SK-N-SH (cell line): ENCODE results near the gene TCP10L. TPM values are rescaled to one million over a fixed set of nuclear protein-coding genes. Genes with fewer than 3 reads are reported as not detected.

Experiments
- CTCF ChIA-PET: fragments of 300-600, 350-600 bp; formaldehyde crosslinking; extraction: SDS; loops from one replicate; lab custom pipeline; 2021; lab: Yijun Ruan, JAX
- POLR2A ChIA-PET: fragments of 350-600 bp; sonication (Branson Sonifier 250); formaldehyde crosslinking; extraction: SDS; loops from one replicate; lab custom pipeline; 2020; ENCODE audit warnings: antibody characterized with exemption, inconsistent platforms; lab: Yijun Ruan, JAX
- DNase-seq: peaks from one replicate; pipeline ENCODE4 v3.0.0; 2012
- H2AFZ ChIP-seq: fragments of 200-600 bp; sonication (generic); 2 replicates; pipeline ENCODE4 v1.8.1; 2016; ENCODE audit warnings: antibody characterized with exemption, mild to moderate bottlenecking, low read depth
- H3F3A ChIP-seq: fragments of 200-600 bp; sonication (generic); replicated peaks from 2 replicates; pipeline ENCODE3; 2016; ENCODE audit warnings: antibody characterized with exemption, mild to moderate bottlenecking; ENCODE audit not compliant: insufficient read depth
- H3K27ac ChIP-seq, 2 experiments: fragments of 200-500 bp in 1 of 2; fragments of 200-600 bp in 1 of 2; sonication (Bioruptor generic) in 1 of 2; sonication (generic), shearing (Covaris generic) in 1 of 2; 2 replicates each; pipeline versions ENCODE4 v1.5.1 to v1.6.1; 2014 to 2016; ENCODE audit warnings: low read depth in 2 of 2, inconsistent platforms in 1 of 2, low read length in 1 of 2, mild to moderate bottlenecking in 1 of 2, mixed read lengths in 1 of 2
- H3K27me3 ChIP-seq: fragments of 200-600 bp; sonication (generic), shearing (Covaris generic); 2 replicates; pipeline ENCODE4 v1.6.1; 2016; ENCODE audit warnings: mixed run types; ENCODE audit not compliant: insufficient read depth
- H3K36me3 ChIP-seq, 2 experiments: fragments of 200-500 bp in 1 of 2; fragments of 200-600 bp in 1 of 2; sonication (Bioruptor generic) in 1 of 2; sonication (generic) in 1 of 2; replicated peaks in 1 of 2; 2 replicates each; pipeline versions ENCODE3 to v1.5.1; 2014 to 2016; ENCODE audit warnings: low read length in 1 of 2, mild to moderate bottlenecking in 1 of 2; ENCODE audit not compliant: insufficient read depth in 2 of 2, control insufficient read depth in 1 of 2
- H3K4me1 ChIP-seq, 2 experiments: fragments of 200-500 bp in 1 of 2; fragments of 200-600 bp in 1 of 2; sonication (Bioruptor generic) in 1 of 2; sonication (generic), shearing (Covaris generic) in 1 of 2; 2 replicates each; pipeline versions ENCODE4 v1.5.1 to v1.6.1; 2014 to 2016; ENCODE audit warnings: low read depth in 1 of 2, low read length in 1 of 2, mixed run types in 1 of 2; ENCODE audit not compliant: insufficient read depth in 2 of 2, control insufficient read depth in 1 of 2
- H3K4me2 ChIP-seq: fragments of 200-600 bp; sonication (generic), shearing (Covaris generic); 2 replicates; pipeline ENCODE4 v1.6.1; 2017; ENCODE audit warnings: mixed run types
- H3K4me3 ChIP-seq, 2 experiments: fragments of 200-500 bp in 1 of 2; fragments of 200-600 bp in 1 of 2; sonication (Bioruptor generic) in 1 of 2; sonication (generic), shearing (Covaris generic) in 1 of 2; 2 replicates each; pipeline versions ENCODE4 v1.5.1 to v1.8.1; 2014 to 2016; ENCODE audit warnings: low read depth in 2 of 2, inconsistent platforms in 1 of 2, low read length in 1 of 2, mild to moderate bottlenecking in 1 of 2, mixed read lengths in 1 of 2, moderate library complexity in 1 of 2
- H3K79me2 ChIP-seq: fragments of 200-600 bp; sonication (generic); 2 replicates; pipeline ENCODE4 v1.8.1; 2017; ENCODE audit warnings: mild to moderate bottlenecking; ENCODE audit not compliant: insufficient read depth
- H3K9ac ChIP-seq: fragments of 200-600 bp; sonication (generic); 2 replicates; pipeline ENCODE4 v1.6.1; 2017; ENCODE audit warnings: mixed run types
- H3K9me2 ChIP-seq: fragments of 200-600 bp; sonication (generic); 2 replicates; pipeline ENCODE4 v1.6.1; 2017; ENCODE audit warnings: mixed run types
- H3K9me3 ChIP-seq: fragments of 200-600 bp; sonication (generic); 2 replicates; pipeline ENCODE4 v1.6.1; 2017; ENCODE audit warnings: mixed run types, mild to moderate bottlenecking, moderate library complexity
- H4K20me1 ChIP-seq: fragments of 200-600 bp; sonication (generic); 2 replicates; pipeline ENCODE4 v1.6.1; 2017; ENCODE audit warnings: mild to moderate bottlenecking, mixed run types; ENCODE audit not compliant: insufficient read depth
- ELF1 ChIP-seq: IDR thresholded peaks from 2 replicates; pipeline ENCODE4 v1.4.0; 2012
- EP300 ChIP-seq, 2 experiments: IDR thresholded peaks; 2 replicates each; pipeline versions ENCODE4 v1.4.0 to v1.6.1; 2012; ENCODE audit warnings: borderline replicate concordance in 1 of 2, low read depth in 1 of 2, low read length in 1 of 2
- FOSL2 ChIP-seq: IDR thresholded peaks from 2 replicates; pipeline ENCODE4 v1.4.0; 2012; ENCODE audit warnings: low read depth, mild to moderate bottlenecking, moderate library complexity, borderline replicate concordance
- GABPA ChIP-seq: IDR thresholded peaks from 2 replicates; pipeline ENCODE4 v1.4.0; 2012; ENCODE audit warnings: low read depth, mild to moderate bottlenecking
- GATA2 ChIP-seq: sonication (generic); formaldehyde crosslinking; IDR thresholded peaks from 2 replicates; pipeline ENCODE4 v1.5.0; 2020; ENCODE audit warnings: mild to moderate bottlenecking, missing genetic modification reagents
- MXI1 ChIP-seq: IDR thresholded peaks from 2 replicates; pipeline ENCODE4 v1.6.1; 2012; ENCODE audit warnings: mild to moderate bottlenecking, low read depth, low read length, improper control_type of control experiment
- NFIC ChIP-seq: IDR thresholded peaks from 2 replicates; pipeline ENCODE4 v1.4.0; 2012; ENCODE audit warnings: borderline replicate concordance
- POLR2AphosphoS5 ChIP-seq: IDR thresholded peaks from 2 replicates; pipeline ENCODE4 v1.6.1; 2012; ENCODE audit warnings: low read depth, low read length
- RFX5 ChIP-seq: IDR thresholded peaks from 2 replicates; pipeline ENCODE4 v1.6.1; 2012; ENCODE audit warnings: mild to moderate bottlenecking, improper control_type of control experiment, low read length
- RXRA ChIP-seq: IDR thresholded peaks from 2 replicates; pipeline ENCODE4 v1.4.0; 2012; ENCODE audit warnings: low read depth, mild to moderate bottlenecking, borderline replicate concordance
- SMC3 ChIP-seq: IDR thresholded peaks from 2 replicates; pipeline ENCODE4 v1.6.1; 2012; ENCODE audit warnings: low read depth, low read length, improper control_type of control experiment
- TEAD4 ChIP-seq: IDR thresholded peaks from 2 replicates; pipeline ENCODE4 v1.4.0; 2012; ENCODE audit warnings: mild to moderate bottlenecking, borderline replicate concordance; ENCODE audit not compliant: insufficient read depth
- WGBS: methylation state at CpG from one replicate; pipeline ENCODE4 v1.1.6; 2017; ENCODE audit warnings: low lambda C conversion rate; 5-methylcytosine and 5-hydroxymethylcytosine counted together
- polyA plus RNA-seq, 3 experiments: library from polyadenylated mRNA; depleted of rRNA; stranded (reverse); fragments of >200 nt; gene quantifications; 2 replicates each; pipeline ENCODE4 v1.2.3, GENCODE V29; 2012
- TF ChIP-seq, protein P1 (sequence below): IDR thresholded peaks from 2 replicates; pipeline ENCODE4 v1.6.1; 2012; ENCODE audit warnings: mild to moderate bottlenecking, low read depth, low read length, moderate library complexity
- TF ChIP-seq, protein P2 (sequence below): IDR thresholded peaks from 2 replicates; pipeline ENCODE4 v1.4.0; 2012; ENCODE audit warnings: low read depth, borderline replicate concordance
- TF ChIP-seq, protein P3 (sequence below): fragments of 150-350 bp; IDR thresholded peaks from 2 replicates; pipeline ENCODE4 v1.6.1; 2017; ENCODE audit warnings: antibody characterized with exemption, low read length, low read depth, borderline replicate concordance
- TF ChIP-seq, protein P4 (sequence below): IDR thresholded peaks from 2 replicates; pipeline ENCODE4 v1.4.0; 2012; ENCODE audit warnings: low read depth, borderline replicate concordance

Gene TCP10L
- polyA plus RNA-seq, 1 of the 3 experiments (the other 2 are of a cell fraction): 0.33 TPM

DNA sequence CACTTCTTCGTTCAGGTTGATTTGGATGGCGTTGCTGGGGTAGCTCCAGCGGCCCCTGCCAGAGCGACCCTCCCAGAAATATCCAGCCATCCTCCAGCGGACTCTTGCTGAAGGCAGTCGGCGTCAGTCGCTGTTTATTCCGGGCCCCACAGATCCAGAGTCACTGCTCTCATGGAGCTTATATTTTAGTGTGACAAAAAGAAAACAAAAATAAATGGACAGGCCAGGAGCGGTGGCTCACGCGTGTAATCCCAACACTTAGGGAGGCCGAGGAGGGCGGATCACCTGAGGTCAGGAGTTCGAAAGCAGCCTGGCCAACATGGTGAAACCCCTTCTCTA lies 27.6 kb upstream of the TCP10L start:
- Histone ChIP-seq H3K4me2 (peak overlapping the region; percentile 97), H3K36me3 (peaks cover 8 to 11% of the 10 kb centered on the region in 2 experiments), H3K27ac (peak overlapping the region; percentile 98 to 100), H3F3A (peaks cover 25% of the 10 kb centered on the region), H3K79me2 (peaks cover 31% of the 10 kb centered on the region), H2AFZ (peak overlapping the region; percentile 97), H3K9me2 (no peaks in the 10 kb centered on the region), H3K4me1 (peaks cover 3 to 8% of the 10 kb centered on the region in 2 experiments; a peak in 3 of 4 replicates), H4K20me1 (no peaks in the 10 kb centered on the region), H3K9me3 (no peaks in the 10 kb centered on the region), H3K27me3 (no peaks in the 10 kb centered on the region)
- DNase-seq: no peak
- under 1% methylated on average over 15 of the region's 15 CpGs for WGBS
- TF ChIP-seq MXI1: no peak
- TF ChIP-seq TEAD4: 0 out of 2 replicates have a peak, but pooled peaks have one; percentile 6
- TF ChIP-seq, all 33 proteins: peak for 1
- POLR2A ChIA-PET: interaction anchor here (0.8 to 1.6 kb wide), 3 partner anchors 12 to 115 kb away, joined by 3 to 5 read pairs (median 4); partner anchors contain the start of gene SYNJ1
- Histone ChIP-seq H3K4me3 (peak overlapping the region; percentile 90 to 98), H3K9ac (peak overlapping the region; percentile 97)
- CTCF ChIA-PET: interaction anchor here (0.6 to 3.0 kb wide), 5 partner anchors 12 to 242 kb away, joined by 3 to 18 read pairs (median 3); no protein-coding TSS in a partner anchor

DNA sequence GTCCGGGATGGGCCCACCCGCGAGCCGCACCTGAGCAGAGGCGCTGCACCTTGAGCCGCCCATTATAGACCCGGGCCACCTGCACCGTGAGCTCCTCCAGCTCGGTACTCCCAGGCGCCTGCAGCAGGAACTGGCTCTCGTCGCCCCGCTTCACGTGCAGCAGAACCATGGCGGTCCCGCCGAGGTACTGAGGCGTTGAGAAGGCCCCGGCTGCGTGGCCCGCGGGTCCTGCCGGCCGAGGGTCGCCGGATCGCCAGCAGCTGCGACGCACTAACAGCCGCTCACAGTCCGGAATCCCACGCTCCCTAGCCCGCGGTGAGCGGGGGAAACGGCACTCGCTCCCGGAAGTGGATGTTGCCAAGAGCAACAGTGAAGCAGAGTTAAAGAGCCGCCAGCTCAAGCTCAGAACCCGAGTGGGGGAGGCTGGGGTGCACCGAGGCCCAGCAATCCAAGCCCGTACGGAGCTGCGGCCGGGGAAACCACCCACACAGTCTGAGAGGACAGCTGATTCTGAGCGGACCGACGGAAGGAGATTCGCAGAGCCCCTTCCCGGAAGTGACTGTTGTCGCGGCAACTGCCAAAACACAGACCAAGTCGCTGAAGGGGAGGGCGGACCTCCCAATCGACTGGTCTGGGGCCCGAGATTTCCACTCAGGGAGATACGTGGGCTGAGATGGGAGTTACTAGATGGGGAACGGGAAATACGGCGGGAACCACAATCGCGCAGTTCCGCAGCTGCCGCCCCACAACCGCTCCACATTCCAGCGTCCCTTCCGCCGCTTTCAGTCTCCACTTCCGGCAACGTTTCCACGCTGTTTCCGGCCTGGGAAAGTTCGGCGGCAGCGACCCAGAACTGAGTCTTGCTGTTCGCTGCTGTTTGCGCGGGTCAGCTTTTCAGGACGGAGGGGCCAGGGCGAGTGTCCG lies 27.0 kb upstream of the TCP10L start, which contains the start of gene CFAP298:
Gene CFAP298, minus strand, starts transcription at position 303 of the 924 bp plus-strand sequence. Its CDS starts 134 bp downstream, at position 169.
- Histone ChIP-seq H3K79me2 (peaks cover 31% of the 10 kb centered on the region), H3K36me3 (peaks cover 13 to 17% of the 10 kb centered on the region in 2 experiments), H3K27ac (peak within 1 kb of the TSS; percentile 98 to 100), H4K20me1 (no peaks in the 10 kb centered on the region), H2AFZ (peak within 1 kb of the TSS; percentile 97), H3K4me1 (peaks cover 3 to 8% of the 10 kb centered on the region in 2 experiments; a peak in 3 of 4 replicates), H3K4me3 (peak within 1 kb of the TSS; percentile 90 to 98), H3K9ac (peak within 1 kb of the TSS; percentile 97), H3F3A (peaks cover 25% of the 10 kb centered on the region), H3K9me3 (no peaks in the 10 kb centered on the region), H3K4me2 (peak within 1 kb of the TSS; percentile 97), H3K27me3 (no peaks in the 10 kb centered on the region), H3K9me2 (no peaks in the 10 kb centered on the region)
- ChIA-PET CTCF (interaction anchor here (0.6 to 3.0 kb wide), 6 partner anchors 12 to 241 kb away, joined by 3 to 18 read pairs (median 3); partner anchors contain the start of gene SYNJ1), POLR2A (interaction anchor here (0.6 to 1.6 kb wide), 4 partner anchors 11 to 159 kb away, joined by 3 to 5 read pairs (median 4); partner anchors contain the start of genes PAXBP1 and SYNJ1)
- under 1% methylated on average over 36 of the region's 81 CpGs for WGBS
- peak; percentile 90 for DNase-seq
- no peak; a peak in 1 of 4 replicates for TF ChIP-seq EP300 (IDR thresholded peaks at IDR 0.05; ENCODE audit: borderline replicate concordance in 1 of 2, low read depth in 1 of 2, low read length in 1 of 2)
- peak; percentile 83 for TF ChIP-seq MXI1
- peak; percentile 87 for TF ChIP-seq ELF1
- TF ChIP-seq POLR2AphosphoS5: peak; percentile 90
- no peak for TF ChIP-seq SMC3
- TF ChIP-seq TEAD4: 0 out of 2 replicates have a peak, but pooled peaks have one; percentile 51
- no peak for TF ChIP-seq FOSL2
- TF ChIP-seq RXRA: no peak
- TF ChIP-seq GABPA: peak; percentile 94
- TF ChIP-seq, protein P1, sequence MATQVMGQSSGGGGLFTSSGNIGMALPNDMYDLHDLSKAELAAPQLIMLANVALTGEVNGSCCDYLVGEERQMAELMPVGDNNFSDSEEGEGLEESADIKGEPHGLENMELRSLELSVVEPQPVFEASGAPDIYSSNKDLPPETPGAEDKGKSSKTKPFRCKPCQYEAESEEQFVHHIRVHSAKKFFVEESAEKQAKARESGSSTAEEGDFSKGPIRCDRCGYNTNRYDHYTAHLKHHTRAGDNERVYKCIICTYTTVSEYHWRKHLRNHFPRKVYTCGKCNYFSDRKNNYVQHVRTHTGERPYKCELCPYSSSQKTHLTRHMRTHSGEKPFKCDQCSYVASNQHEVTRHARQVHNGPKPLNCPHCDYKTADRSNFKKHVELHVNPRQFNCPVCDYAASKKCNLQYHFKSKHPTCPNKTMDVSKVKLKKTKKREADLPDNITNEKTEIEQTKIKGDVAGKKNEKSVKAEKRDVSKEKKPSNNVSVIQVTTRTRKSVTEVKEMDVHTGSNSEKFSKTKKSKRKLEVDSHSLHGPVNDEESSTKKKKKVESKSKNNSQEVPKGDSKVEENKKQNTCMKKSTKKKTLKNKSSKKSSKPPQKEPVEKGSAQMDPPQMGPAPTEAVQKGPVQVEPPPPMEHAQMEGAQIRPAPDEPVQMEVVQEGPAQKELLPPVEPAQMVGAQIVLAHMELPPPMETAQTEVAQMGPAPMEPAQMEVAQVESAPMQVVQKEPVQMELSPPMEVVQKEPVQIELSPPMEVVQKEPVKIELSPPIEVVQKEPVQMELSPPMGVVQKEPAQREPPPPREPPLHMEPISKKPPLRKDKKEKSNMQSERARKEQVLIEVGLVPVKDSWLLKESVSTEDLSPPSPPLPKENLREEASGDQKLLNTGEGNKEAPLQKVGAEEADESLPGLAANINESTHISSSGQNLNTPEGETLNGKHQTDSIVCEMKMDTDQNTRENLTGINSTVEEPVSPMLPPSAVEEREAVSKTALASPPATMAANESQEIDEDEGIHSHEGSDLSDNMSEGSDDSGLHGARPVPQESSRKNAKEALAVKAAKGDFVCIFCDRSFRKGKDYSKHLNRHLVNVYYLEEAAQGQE: peak; percentile 62; the same call in 1 of the 2 replicates
- TF ChIP-seq, protein P2, sequence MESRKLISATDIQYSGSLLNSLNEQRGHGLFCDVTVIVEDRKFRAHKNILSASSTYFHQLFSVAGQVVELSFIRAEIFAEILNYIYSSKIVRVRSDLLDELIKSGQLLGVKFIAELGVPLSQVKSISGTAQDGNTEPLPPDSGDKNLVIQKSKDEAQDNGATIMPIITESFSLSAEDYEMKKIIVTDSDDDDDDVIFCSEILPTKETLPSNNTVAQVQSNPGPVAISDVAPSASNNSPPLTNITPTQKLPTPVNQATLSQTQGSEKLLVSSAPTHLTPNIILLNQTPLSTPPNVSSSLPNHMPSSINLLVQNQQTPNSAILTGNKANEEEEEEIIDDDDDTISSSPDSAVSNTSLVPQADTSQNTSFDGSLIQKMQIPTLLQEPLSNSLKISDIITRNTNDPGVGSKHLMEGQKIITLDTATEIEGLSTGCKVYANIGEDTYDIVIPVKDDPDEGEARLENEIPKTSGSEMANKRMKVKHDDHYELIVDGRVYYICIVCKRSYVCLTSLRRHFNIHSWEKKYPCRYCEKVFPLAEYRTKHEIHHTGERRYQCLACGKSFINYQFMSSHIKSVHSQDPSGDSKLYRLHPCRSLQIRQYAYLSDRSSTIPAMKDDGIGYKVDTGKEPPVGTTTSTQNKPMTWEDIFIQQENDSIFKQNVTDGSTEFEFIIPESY: no peak
- TF ChIP-seq, protein P3, sequence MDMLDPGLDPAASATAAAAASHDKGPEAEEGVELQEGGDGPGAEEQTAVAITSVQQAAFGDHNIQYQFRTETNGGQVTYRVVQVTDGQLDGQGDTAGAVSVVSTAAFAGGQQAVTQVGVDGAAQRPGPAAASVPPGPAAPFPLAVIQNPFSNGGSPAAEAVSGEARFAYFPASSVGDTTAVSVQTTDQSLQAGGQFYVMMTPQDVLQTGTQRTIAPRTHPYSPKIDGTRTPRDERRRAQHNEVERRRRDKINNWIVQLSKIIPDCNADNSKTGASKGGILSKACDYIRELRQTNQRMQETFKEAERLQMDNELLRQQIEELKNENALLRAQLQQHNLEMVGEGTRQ: no peak
- no peak for TF ChIP-seq RFX5
- no peak for TF ChIP-seq NFIC
- no peak for TF ChIP-seq GATA2
- TF ChIP-seq, protein P4, sequence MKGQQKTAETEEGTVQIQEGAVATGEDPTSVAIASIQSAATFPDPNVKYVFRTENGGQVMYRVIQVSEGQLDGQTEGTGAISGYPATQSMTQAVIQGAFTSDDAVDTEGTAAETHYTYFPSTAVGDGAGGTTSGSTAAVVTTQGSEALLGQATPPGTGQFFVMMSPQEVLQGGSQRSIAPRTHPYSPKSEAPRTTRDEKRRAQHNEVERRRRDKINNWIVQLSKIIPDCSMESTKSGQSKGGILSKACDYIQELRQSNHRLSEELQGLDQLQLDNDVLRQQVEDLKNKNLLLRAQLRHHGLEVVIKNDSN: peak; percentile 38
